ENCODE results near the gene DAB1.

DNA sequence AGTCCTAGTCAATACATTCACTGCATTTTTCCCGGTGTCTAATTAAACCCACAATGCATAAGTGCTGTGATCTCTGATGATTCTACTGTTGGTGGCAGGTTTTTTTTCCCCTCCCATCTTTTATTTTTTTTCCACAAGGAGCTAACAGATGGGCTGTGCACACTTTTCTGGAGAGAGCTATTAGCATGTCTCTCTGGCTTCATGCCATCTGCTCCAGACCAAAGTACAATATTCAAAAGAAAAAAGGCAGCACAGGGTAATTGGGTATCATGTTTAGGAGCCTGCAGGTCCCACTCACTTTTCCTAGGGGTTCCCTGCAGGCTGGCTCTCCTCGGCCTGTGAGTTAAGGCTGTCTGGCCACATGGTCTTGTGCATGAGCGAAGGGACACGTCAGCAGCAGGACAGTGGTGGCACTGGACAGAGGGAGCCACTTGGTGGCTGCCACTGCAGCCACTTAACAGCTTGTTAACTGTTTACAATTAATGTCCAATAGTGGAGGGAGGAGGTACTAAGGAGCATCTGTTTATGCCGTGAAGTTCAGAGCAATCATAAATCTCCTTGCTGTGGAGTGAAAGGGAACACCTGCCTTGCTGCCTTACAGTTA is 404.5 kb downstream of the DAB1 start:
- no peak for TF ChIP-seq EZH2 (IDR thresholded peaks at IDR 0.05)
- TF ChIP-seq JUND (IDR thresholded peaks at IDR 0.05): no peak
- TF ChIP-seq, protein P1, sequence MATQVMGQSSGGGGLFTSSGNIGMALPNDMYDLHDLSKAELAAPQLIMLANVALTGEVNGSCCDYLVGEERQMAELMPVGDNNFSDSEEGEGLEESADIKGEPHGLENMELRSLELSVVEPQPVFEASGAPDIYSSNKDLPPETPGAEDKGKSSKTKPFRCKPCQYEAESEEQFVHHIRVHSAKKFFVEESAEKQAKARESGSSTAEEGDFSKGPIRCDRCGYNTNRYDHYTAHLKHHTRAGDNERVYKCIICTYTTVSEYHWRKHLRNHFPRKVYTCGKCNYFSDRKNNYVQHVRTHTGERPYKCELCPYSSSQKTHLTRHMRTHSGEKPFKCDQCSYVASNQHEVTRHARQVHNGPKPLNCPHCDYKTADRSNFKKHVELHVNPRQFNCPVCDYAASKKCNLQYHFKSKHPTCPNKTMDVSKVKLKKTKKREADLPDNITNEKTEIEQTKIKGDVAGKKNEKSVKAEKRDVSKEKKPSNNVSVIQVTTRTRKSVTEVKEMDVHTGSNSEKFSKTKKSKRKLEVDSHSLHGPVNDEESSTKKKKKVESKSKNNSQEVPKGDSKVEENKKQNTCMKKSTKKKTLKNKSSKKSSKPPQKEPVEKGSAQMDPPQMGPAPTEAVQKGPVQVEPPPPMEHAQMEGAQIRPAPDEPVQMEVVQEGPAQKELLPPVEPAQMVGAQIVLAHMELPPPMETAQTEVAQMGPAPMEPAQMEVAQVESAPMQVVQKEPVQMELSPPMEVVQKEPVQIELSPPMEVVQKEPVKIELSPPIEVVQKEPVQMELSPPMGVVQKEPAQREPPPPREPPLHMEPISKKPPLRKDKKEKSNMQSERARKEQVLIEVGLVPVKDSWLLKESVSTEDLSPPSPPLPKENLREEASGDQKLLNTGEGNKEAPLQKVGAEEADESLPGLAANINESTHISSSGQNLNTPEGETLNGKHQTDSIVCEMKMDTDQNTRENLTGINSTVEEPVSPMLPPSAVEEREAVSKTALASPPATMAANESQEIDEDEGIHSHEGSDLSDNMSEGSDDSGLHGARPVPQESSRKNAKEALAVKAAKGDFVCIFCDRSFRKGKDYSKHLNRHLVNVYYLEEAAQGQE (IDR thresholded peaks at IDR 0.05; ENCODE audit: low read depth): no peak
- no peak for TF ChIP-seq CEBPB (IDR thresholded peaks at IDR 0.05; ENCODE audit: low read depth)
- TF ChIP-seq, protein P2, sequence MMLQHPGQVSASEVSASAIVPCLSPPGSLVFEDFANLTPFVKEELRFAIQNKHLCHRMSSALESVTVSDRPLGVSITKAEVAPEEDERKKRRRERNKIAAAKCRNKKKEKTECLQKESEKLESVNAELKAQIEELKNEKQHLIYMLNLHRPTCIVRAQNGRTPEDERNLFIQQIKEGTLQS (IDR thresholded peaks at IDR 0.05): no peak
- TF ChIP-seq POLR2A (IDR thresholded peaks at IDR 0.05; ENCODE audit: borderline replicate concordance, extremely low read depth, insufficient read depth, insufficient read length): no peak
- TF ChIP-seq, protein P3, sequence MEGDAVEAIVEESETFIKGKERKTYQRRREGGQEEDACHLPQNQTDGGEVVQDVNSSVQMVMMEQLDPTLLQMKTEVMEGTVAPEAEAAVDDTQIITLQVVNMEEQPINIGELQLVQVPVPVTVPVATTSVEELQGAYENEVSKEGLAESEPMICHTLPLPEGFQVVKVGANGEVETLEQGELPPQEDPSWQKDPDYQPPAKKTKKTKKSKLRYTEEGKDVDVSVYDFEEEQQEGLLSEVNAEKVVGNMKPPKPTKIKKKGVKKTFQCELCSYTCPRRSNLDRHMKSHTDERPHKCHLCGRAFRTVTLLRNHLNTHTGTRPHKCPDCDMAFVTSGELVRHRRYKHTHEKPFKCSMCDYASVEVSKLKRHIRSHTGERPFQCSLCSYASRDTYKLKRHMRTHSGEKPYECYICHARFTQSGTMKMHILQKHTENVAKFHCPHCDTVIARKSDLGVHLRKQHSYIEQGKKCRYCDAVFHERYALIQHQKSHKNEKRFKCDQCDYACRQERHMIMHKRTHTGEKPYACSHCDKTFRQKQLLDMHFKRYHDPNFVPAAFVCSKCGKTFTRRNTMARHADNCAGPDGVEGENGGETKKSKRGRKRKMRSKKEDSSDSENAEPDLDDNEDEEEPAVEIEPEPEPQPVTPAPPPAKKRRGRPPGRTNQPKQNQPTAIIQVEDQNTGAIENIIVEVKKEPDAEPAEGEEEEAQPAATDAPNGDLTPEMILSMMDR (IDR thresholded peaks at IDR 0.05 in 2 of 3, conservative IDR thresholded peaks at IDR 0.05 in 1 of 3; ENCODE audit: borderline replicate concordance in 1 of 3, insufficient read depth in 1 of 3, low read depth in 2 of 3, low read length in 2 of 3): no peak
- no peak for TF ChIP-seq EZH2phosphoT487 (IDR thresholded peaks at IDR 0.05; ENCODE audit: borderline replicate concordance)
- TF ChIP-seq POLR2AphosphoS5 (IDR thresholded peaks at IDR 0.05; ENCODE audit: low read depth, low read length): no peak
- TF ChIP-seq ELF1 (IDR thresholded peaks at IDR 0.05; ENCODE audit: borderline replicate concordance, low read depth): no peak
- TF ChIP-seq, protein P4, sequence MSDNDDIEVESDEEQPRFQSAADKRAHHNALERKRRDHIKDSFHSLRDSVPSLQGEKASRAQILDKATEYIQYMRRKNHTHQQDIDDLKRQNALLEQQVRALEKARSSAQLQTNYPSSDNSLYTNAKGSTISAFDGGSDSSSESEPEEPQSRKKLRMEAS (IDR thresholded peaks at IDR 0.05): no peak
- TF ChIP-seq SRF (IDR thresholded peaks at IDR 0.05; ENCODE audit: low read depth): no peak
- no peak for TF ChIP-seq EGR1 (IDR thresholded peaks at IDR 0.05; ENCODE audit: low read depth)

Data from HCT116 (cell line).